ENCODE measurements around the gene TESK2. TPM values are rescaled to one million over a fixed set of nuclear protein-coding genes. Genes with fewer than 3 reads are reported as not detected.
"Not testable (repeated sequence)": the region's sequence is repeated elsewhere in the genome, so short reads cannot be mapped to it uniquely, and the experiment has no call there.

The TESK2 gene, protein sequence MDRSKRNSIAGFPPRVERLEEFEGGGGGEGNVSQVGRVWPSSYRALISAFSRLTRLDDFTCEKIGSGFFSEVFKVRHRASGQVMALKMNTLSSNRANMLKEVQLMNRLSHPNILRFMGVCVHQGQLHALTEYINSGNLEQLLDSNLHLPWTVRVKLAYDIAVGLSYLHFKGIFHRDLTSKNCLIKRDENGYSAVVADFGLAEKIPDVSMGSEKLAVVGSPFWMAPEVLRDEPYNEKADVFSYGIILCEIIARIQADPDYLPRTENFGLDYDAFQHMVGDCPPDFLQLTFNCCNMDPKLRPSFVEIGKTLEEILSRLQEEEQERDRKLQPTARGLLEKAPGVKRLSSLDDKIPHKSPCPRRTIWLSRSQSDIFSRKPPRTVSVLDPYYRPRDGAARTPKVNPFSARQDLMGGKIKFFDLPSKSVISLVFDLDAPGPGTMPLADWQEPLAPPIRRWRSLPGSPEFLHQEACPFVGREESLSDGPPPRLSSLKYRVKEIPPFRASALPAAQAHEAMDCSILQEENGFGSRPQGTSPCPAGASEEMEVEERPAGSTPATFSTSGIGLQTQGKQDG
- 1 to 10 TPM; 3.3 to 3.5 TPM for total RNA-seq

DNA sequence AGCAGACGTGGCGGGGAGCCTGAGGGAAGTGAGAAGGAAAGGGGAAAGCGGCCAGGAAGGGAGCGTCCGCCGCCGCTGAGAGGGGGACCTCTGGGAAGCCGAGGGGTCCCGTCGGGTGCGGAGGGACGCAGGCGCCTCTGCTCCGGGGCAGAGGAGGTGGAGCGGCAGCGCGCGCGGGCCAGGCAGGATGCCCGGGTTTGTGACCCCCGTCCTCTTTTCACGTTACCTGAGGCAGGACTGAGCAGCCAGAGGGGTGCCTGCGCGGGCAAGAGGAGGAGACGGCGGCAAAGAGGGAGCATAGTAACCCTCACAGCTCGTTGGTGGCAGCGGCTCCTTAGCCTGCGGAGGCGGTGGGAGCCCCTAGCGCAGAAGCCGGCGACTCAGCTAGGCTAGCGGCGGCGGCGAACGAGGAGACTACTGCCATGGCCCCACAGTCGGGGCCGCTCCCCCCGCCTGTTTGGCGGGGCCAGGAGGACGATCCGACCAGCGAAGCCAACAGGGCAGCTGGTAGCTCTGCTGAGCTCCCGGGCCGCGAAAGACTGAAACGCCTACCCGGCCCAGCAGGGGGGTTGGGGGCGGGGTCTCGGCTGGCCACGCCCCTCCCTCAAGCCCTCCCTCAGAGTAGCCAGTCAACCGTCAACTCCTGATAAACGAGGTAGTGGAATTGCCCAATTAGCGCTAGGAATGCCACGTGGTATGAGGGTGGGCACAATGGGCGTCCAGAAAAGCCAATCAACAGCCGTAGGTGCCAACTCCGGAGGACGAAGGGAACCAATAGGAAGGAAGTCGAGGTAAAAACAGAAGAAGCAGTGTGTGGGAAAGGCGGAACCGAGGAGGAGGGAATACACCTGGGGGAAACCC lies at the start of gene TESK2:
TESK2 (minus strand) TSS at position 538 of the 861 bp plus-strand sequence. CDS start 33,378 bp downstream, outside the sequence.
- Mint-ChIP-seq H3K27me3 (ENCODE audit: low read depth) (peaks cover 5% of the 10 kb centered on the region), H3K4me1 (ENCODE audit: low read depth) (peaks cover 12% of the 10 kb centered on the region), H3K4me3 (no peak within 1 kb of the TSS), H3K9me3 (ENCODE audit: insufficient read depth) (no peaks in the 10 kb centered on the region), H3K27ac (no peak within 1 kb of the TSS), H3K36me3 (ENCODE audit: low read depth) (no peaks in the 10 kb centered on the region)
- ChIA-PET POLR2A (interaction anchor here (0.7 to 5.5 kb wide), 13 partner anchors 9 to 769 kb away, joined by 3 to 38 read pairs (median 4); partner anchors contain the start of genes CCDC163, HECTD3, MMACHC and MUTYH), CTCF (interaction anchor here (0.7 to 8.6 kb wide), 12 partner anchors 9 to 480 kb away, joined by 3 to 218 read pairs (median 6); partner anchors contain the start of genes CCDC163, HECTD3, MMACHC and MUTYH)
- ATAC-seq (peak; percentile 99), DNase-seq (peak; percentile 98)

DNA sequence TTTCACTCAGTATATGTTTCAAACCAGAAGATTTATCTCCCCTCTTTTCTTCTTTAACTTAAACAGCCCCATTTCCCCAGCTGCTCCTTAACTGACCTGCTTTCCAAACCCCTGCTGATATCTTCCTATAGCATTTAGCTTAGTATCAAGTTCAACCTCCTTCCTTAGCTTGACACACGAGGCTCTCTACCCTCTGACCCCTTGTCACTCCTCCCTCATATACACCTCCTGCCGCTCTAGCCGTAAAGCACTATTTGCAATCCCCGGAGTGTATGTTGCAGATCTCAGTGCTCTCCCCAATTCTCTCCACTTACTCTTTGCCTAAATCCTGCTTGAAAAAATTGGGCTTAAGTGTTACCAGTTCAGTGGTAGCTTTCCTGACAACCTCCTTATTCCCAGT lies 45.9 kb upstream of the TESK2 start:
- H3K27me3 Mint-ChIP-seq (ENCODE audit: low read depth): peaks cover 7% of the 10 kb centered on the region
- ChIA-PET CTCF (interaction anchor here (1.1 to 1.7 kb wide), 3 partner anchors 15 to 33 kb away, joined by 3 to 5 read pairs (median 4); no protein-coding TSS in a partner anchor), POLR2A (interaction anchor here (0.9 to 3.3 kb wide), 4 partner anchors 14 to 197 kb away, joined by 3 to 19 read pairs (median 4); partner anchors contain the start of genes AKR1A1, MUTYH, PRDX1 and TOE1)
- DNase-seq: no peak
- H3K27ac Mint-ChIP-seq: no peak overlapping the region
- H3K4me1 Mint-ChIP-seq (ENCODE audit: low read depth): peaks cover 8% of the 10 kb centered on the region
- no peak for ATAC-seq
- H3K36me3 Mint-ChIP-seq (ENCODE audit: low read depth): no peaks in the 10 kb centered on the region
- H3K4me3 Mint-ChIP-seq: no peak overlapping the region
- no peaks in the 10 kb centered on the region for H3K9me3 Mint-ChIP-seq (ENCODE audit: insufficient read depth)

DNA sequence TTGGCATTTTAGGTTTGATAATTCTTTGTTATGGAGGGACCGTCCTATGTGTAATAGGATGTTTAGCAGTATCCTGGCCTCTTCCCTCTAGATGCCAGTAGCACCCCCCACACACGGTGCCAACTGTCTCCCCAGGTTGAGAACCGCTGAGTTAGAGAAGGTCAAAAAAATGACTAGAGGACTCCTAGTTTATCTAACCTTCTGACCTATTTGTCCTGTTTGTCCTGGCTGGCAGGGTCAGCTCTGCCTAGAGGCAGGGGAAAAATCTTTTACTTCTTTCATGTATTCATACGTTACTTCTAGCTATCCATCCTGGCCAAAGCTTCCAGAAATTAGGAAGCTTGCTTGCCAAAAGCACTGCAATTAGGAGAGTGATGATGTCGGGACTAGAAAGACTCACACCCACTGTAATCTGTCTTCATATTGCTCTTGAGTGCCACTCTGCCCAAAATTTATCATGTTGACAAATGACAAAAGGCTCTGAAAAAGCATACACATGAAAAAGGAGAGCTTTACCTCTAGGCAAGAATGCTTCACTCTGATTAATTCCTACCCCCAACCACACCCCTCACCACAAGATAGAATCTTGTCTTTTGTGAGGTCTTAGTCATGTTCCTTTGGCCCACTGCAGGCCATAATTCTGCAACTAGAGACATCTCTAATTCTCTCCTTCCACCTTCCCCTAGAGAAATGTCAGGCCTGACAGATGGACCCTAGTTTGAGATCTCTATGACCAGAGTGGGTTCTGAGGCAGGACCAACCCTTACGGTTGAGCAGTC lies 45.2 kb upstream of the TESK2 start:
- H3K4me3 Mint-ChIP-seq: no peak overlapping the region
- H3K4me1 Mint-ChIP-seq (ENCODE audit: low read depth): peaks cover 8% of the 10 kb centered on the region
- H3K36me3 Mint-ChIP-seq (ENCODE audit: low read depth): no peaks in the 10 kb centered on the region
- no peak for DNase-seq
- peaks cover 9% of the 10 kb centered on the region for H3K27me3 Mint-ChIP-seq (ENCODE audit: low read depth)
- CTCF ChIA-PET: interaction anchor here (0.9 to 1.7 kb wide), 4 partner anchors 14 to 33 kb away, joined by 3 to 5 read pairs (median 4); partner anchors contain the start of gene AKR1A1
- POLR2A ChIA-PET: interaction anchor here (1.0 to 3.3 kb wide), 2 partner anchors 15 to 197 kb away, joined by 3 to 19 read pairs; partner anchors contain the start of gene PRDX1
- no peak overlapping the region for H3K27ac Mint-ChIP-seq
- H3K9me3 Mint-ChIP-seq (ENCODE audit: insufficient read depth): no peaks in the 10 kb centered on the region
- peak; percentile 23 for ATAC-seq

DNA sequence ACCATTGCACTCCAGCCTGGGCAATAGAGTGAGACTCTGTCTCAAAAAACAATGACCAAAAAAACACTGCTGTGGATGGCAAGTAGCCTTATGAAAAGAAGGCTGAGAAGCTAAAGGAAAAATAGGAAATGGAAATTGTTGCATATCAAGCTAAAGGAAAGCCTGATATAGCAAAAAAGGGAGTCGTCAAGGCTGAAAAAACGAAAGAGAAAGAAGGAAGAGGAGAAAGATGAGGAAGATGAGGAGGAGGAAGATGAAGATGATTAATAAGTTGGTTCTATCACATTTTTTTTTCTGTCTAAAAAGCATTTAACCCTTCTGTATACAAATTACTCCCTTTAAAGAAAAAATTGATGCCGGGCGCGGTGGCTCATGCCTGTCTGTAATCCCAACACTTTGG lies 40.9 kb upstream of the TESK2 start:
- H3K36me3 Mint-ChIP-seq (ENCODE audit: low read depth): no peaks in the 10 kb centered on the region
- no peaks in the 10 kb centered on the region for H3K9me3 Mint-ChIP-seq (ENCODE audit: insufficient read depth)
- ChIA-PET CTCF (interaction anchor here (1.0 kb wide), 1 partner anchor 11 kb away, joined by 3 read pairs; no protein-coding TSS in a partner anchor), POLR2A (no interaction called here)
- no peak for ATAC-seq
- H3K27me3 Mint-ChIP-seq (ENCODE audit: low read depth): peaks cover 6% of the 10 kb centered on the region
- no peak overlapping the region for H3K4me3 Mint-ChIP-seq
- no peak overlapping the region for H3K27ac Mint-ChIP-seq
- H3K4me1 Mint-ChIP-seq (ENCODE audit: low read depth): peaks cover 7% of the 10 kb centered on the region
- DNase-seq: no peak

DNA sequence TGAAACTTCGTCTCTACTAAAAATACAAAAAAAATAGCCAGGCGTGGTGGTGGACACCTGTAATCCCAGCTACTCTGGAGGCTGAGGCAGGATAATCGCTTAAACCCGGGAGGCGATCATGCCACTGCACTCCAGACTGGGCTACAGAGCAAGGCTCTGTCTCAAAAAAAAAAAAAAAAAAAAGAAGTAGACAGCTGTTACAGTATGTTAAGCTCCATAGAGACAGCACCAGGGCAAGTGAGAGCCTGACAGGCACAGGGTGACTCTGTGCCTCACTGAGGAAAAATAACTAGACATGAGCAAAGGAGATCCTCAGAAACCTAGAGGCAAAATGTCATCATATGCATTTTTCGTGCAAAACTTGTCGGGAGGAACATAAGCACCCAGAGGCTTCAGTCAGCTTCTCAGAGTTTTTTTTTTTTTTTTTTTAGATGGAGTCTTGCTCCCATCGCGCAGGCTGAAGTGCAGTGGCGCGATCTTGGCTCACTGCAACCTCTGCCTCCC lies 39.7 kb upstream of the TESK2 start:
- no peak overlapping the region for H3K27ac Mint-ChIP-seq
- CTCF ChIA-PET: interaction anchor here (1.0 kb wide), 1 partner anchor 15 kb away, joined by 5 read pairs; no protein-coding TSS in a partner anchor
- no peak for DNase-seq
- no peak for ATAC-seq
- POLR2A ChIA-PET: interaction anchor here (0.8 kb wide), 1 partner anchor 9 kb away, joined by 3 read pairs; the partner anchor contains the start of gene PRDX1
- H3K36me3 Mint-ChIP-seq (ENCODE audit: low read depth): no peaks in the 10 kb centered on the region
- H3K4me1 Mint-ChIP-seq (ENCODE audit: low read depth): no peaks in the 10 kb centered on the region
- no peaks in the 10 kb centered on the region for H3K9me3 Mint-ChIP-seq (ENCODE audit: insufficient read depth)
- H3K27me3 Mint-ChIP-seq (ENCODE audit: low read depth): peaks cover 12% of the 10 kb centered on the region
- no peak overlapping the region for H3K4me3 Mint-ChIP-seq

DNA sequence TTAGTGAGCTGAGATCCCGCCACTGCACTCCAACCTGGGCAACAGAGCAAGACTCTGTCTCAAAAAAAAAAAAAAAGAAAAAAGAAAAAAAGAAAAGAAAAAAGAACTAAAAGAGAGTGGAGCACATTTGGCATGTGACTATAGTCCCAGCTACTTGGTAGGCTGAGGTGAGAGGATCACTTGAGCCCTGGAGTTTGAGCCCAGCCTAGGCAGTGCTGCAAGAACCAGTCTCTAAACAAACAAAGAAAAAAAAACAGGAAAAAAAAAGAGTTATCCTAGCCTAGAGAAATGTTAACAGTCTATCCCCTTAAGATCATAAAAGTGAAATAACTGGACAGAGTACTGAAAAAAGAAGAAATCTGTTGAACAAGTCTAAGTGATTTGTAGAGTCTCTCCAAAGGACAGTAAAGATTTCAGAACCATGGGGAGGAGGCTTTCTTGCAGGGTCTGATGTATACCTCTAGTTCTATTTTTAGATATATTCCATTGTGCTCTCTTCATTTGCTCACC lies 35.2 kb upstream of the TESK2 start:
- Mint-ChIP-seq H3K9me3 (ENCODE audit: insufficient read depth) (no peaks in the 10 kb centered on the region), H3K4me1 (ENCODE audit: low read depth) (peaks cover 19% of the 10 kb centered on the region), H3K4me3 (no peak overlapping the region), H3K27me3 (ENCODE audit: low read depth) (peaks cover 14% of the 10 kb centered on the region), H3K27ac (no peak overlapping the region), H3K36me3 (ENCODE audit: low read depth) (peaks cover 2% of the 10 kb centered on the region)
- no peak for DNase-seq
- POLR2A ChIA-PET: interaction anchor here (0.6 kb wide), 1 partner anchor 13 kb away, joined by 3 read pairs; no protein-coding TSS in a partner anchor
- CTCF ChIA-PET: no interaction called here
- ATAC-seq: no peak

DNA sequence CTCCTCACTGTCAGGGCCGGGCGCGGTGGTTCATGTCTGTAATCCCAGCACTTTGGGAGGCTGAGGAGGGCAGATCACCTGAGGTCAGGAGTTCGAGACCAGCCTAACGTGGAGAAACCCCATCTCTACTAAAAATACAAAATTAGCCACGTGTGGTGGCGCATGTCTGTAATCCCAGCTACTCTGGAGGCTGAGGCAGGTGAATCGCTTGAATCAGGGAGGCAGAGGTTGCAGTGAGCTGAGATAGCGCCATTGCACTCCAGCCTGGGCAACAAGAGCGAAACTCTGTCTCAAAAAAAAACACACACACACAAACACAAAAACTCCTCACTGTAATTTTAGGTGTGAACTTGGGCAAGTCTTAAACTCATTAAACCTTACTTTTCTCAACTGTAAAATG lies 33.0 kb upstream of the TESK2 start:
- DNase-seq; H3K27ac Mint-ChIP-seq; H3K9me3 Mint-ChIP-seq (ENCODE audit: insufficient read depth); H3K4me3 Mint-ChIP-seq; H3K36me3 Mint-ChIP-seq (ENCODE audit: low read depth); ATAC-seq: not testable (repeated sequence)
- Mint-ChIP-seq H3K4me1 (ENCODE audit: low read depth) (peaks cover 30% of the 10 kb centered on the region), H3K27me3 (ENCODE audit: low read depth) (peaks cover 14% of the 10 kb centered on the region)
- POLR2A ChIA-PET: interaction anchor here (0.7 to 3.8 kb wide), 4 partner anchors 21 to 117 kb away, joined by 3 to 55 read pairs (median 4); no protein-coding TSS in a partner anchor
- CTCF ChIA-PET: interaction anchor here (1.4 to 2.0 kb wide), 3 partner anchors 11 to 47 kb away, joined by 4 to 10 read pairs (median 5); no protein-coding TSS in a partner anchor

DNA sequence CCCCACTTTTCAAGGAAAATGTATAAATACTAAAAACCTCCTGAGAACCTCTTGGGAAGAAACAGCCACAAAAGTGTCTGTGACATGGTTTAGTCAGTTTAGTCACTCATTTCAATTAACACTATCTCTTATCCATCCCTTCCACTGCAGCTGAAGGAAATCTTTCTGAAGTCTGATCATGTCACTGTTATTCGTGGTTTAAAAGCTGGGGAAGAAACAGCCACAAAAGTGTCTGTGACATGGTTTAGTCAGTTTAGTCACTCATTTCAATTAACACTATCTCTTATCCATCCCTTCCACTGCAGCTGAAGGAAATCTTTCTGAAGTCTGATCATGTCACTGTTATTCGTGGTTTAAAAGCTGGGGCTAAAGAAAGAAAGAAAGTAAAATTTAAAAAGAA lies 32.6 kb upstream of the TESK2 start:
- ChIA-PET CTCF (interaction anchor here (1.4 to 2.0 kb wide), 3 partner anchors 11 to 47 kb away, joined by 4 to 10 read pairs (median 5); no protein-coding TSS in a partner anchor), POLR2A (interaction anchor here (1.3 to 3.8 kb wide), 3 partner anchors 21 to 163 kb away, joined by 3 to 55 read pairs (median 14); partner anchors contain the start of gene GPBP1L1)
- Mint-ChIP-seq H3K36me3 (ENCODE audit: low read depth) (peaks cover 11% of the 10 kb centered on the region), H3K27me3 (ENCODE audit: low read depth) (peaks cover 14% of the 10 kb centered on the region), H3K4me1 (ENCODE audit: low read depth) (peaks cover 34% of the 10 kb centered on the region)
- H3K4me3 Mint-ChIP-seq; ATAC-seq; DNase-seq; H3K27ac Mint-ChIP-seq; H3K9me3 Mint-ChIP-seq (ENCODE audit: insufficient read depth): not testable (repeated sequence)

DNA sequence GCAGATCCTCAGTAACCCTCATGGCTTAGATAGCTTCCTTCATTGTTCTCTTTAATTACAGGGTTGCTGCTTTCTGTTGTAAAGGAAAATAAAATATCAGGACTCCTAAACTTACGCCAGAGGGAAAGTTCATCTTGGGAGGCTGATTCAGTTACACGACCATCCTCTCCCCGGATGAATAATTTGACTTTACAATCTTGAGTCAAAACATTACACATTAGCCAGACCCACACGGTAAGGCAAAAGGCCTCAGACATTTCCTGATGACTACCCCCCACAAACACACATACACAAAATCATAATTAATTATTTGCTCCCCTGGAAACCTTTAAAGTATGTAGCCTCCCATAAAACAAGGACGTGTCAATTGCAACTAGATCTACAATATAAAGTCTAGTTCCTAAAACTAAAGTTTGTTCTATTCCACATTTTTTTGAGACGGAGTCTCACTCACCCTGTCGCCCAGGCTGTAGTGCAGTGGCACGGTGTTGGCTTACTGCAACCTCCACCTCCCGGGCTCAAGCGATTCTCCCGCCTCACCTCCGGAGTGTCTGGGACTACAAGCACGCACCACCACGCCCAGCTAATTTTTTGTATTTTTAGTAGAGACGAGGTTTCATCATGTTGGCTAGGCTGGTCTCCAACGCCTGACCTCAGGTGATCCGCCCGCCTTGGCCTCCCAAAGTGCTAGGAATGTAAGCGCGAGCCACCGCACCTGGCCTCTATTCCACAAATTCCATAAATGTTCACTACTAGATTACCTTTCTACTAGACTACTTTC lies 31.6 kb upstream of the TESK2 start:
- H3K27me3 Mint-ChIP-seq (ENCODE audit: low read depth): peaks cover 11% of the 10 kb centered on the region
- peak overlapping the region; percentile 96 for H3K4me3 Mint-ChIP-seq
- H3K4me1 Mint-ChIP-seq (ENCODE audit: low read depth): peaks cover 34% of the 10 kb centered on the region
- DNase-seq (no peak), ATAC-seq (no peak)
- no peaks in the 10 kb centered on the region for H3K9me3 Mint-ChIP-seq (ENCODE audit: insufficient read depth)
- peaks cover 13% of the 10 kb centered on the region for H3K36me3 Mint-ChIP-seq (ENCODE audit: low read depth)
- ChIA-PET CTCF (interaction anchor here (1.1 to 8.1 kb wide), 10 partner anchors 11 to 48 kb away, joined by 3 to 70 read pairs (median 5); partner anchors contain the start of genes AKR1A1, CCDC163 and MMACHC), POLR2A (interaction anchor here (0.6 to 3.8 kb wide), 38 partner anchors 8 to 801 kb away, joined by 3 to 55 read pairs (median 5); partner anchors contain the start of genes AKR1A1, CCDC163, GPBP1L1 and HECTD3)
- H3K27ac Mint-ChIP-seq: peak overlapping the region; percentile 87
